GM19238 (cell line): ENCODE measurements around the gene CFAP53.

Source experiments
- DNase-seq: peaks from one replicate; pipeline ENCODE4 v3.0.0; 2011; ENCODE audit warnings: low spot score; ENCODE audit not compliant: insufficient read length

The CFAP53 gene

GRCh38 chr18:50287441-50288347 is 21.4 kb upstream of the CFAP53 start, which contains the start of gene CXXC1:
Gene CXXC1, minus strand, starts transcription at chr18:50287692. Its CDS starts 103 bp downstream, at chr18:50287589.
- peak; percentile 78 for DNase-seq

GRCh38 chr18:50287028-50287440 is 20.7 kb upstream of the CFAP53 start:
- no peak for DNase-seq

- no peak for DNase-seq
These were observed 20.2 kb upstream of the CFAP53 start for GRCh38 chr18:50286391-50287027.

- no peak for DNase-seq
These were observed 19.5 kb upstream of the CFAP53 start for GRCh38 chr18:50285631-50286321.

GRCh38 chr18:50285071-50285470 is 18.8 kb upstream of the CFAP53 start:
- DNase-seq = no peak

GRCh38 chr18:50284255-50284885 is 18.1 kb upstream of the CFAP53 start:
- DNase-seq = no peak

- no peak for DNase-seq
These were observed 17.3 kb upstream of the CFAP53 start for GRCh38 chr18:50283469-50284209.

- DNase-seq = no peak
These were observed 16.4 kb upstream of the CFAP53 start for GRCh38 chr18:50282521-50283335.

- no peak for DNase-seq
These were observed 15.8 kb upstream of the CFAP53 start for GRCh38 chr18:50281972-50282520.

- DNase-seq = peak; percentile 95
These were observed 15.1 kb upstream of the CFAP53 start, which contains the start of gene MBD1 for GRCh38 chr18:50281295-50281971. Gene MBD1, minus strand, starts transcription at chr18:50281523. Its CDS starts 1,531 bp downstream, at chr18:50279992.

- DNase-seq = no peak
These were observed 14.5 kb upstream of the CFAP53 start for GRCh38 chr18:50280707-50281294.

GRCh38 chr18:50279752-50280151 is 13.5 kb upstream of the CFAP53 start:
- no peak for DNase-seq

GRCh38 chr18:50277942-50278341 is 11.6 kb upstream of the CFAP53 start:
- DNase-seq = no peak

- no peak for DNase-seq
These were observed 10.2 kb upstream of the CFAP53 start for GRCh38 chr18:50276452-50276851.

GRCh38 chr18:50275503-50276036 is 9.3 kb upstream of the CFAP53 start:
- no peak for DNase-seq

- no peak for DNase-seq
These were observed 8.6 kb upstream of the CFAP53 start for GRCh38 chr18:50274941-50275340.

- DNase-seq = no peak
These were observed 7.7 kb upstream of the CFAP53 start for GRCh38 chr18:50274044-50274442.
